Liver (tissue), 3 donors: ENCODE data around the gene RAPGEF2.

Source experiments
- EGR1 ChIP-seq, 2 donors: IDR thresholded peaks; 2 replicates each; pipeline ENCODE4 v1.6.1; 2016 to 2018; ENCODE audit warnings: antibody characterized with exemption in 2 of 2, low read depth in 2 of 2
- RAD21 ChIP-seq, 2 donors: IDR thresholded peaks; 2 replicates each; pipeline ENCODE4 v1.6.1; 2016; ENCODE audit warnings: antibody characterized with exemption in 2 of 2, mild to moderate bottlenecking in 2 of 2
- RXRA ChIP-seq, 2 donors: IDR thresholded peaks; 2 replicates each; pipeline ENCODE4 v1.6.1; 2017 to 2018; ENCODE audit warnings: antibody characterized with exemption in 2 of 2, mild to moderate bottlenecking in 1 of 2
- TAF1 ChIP-seq: conservative IDR thresholded peaks from 2 replicates; pipeline ENCODE4 v1.6.1; 2016; ENCODE audit warnings: antibody characterized with exemption, mild to moderate bottlenecking
- TF ChIP-seq, protein P1 (sequence below): fragments of 150-350 bp; IDR thresholded peaks from 2 replicates; pipeline ENCODE4 v1.5.1; 2017; ENCODE audit warnings: improper control_type of control experiment, low read depth, low read length; ENCODE audit not compliant: missing input control
- TF ChIP-seq, protein P2 (sequence below): IDR thresholded peaks from 2 replicates; pipeline ENCODE4 v1.6.1; 2016; ENCODE audit warnings: antibody characterized with exemption
- donor health status: healthy.
- donor health status: healthy.

DNA sequence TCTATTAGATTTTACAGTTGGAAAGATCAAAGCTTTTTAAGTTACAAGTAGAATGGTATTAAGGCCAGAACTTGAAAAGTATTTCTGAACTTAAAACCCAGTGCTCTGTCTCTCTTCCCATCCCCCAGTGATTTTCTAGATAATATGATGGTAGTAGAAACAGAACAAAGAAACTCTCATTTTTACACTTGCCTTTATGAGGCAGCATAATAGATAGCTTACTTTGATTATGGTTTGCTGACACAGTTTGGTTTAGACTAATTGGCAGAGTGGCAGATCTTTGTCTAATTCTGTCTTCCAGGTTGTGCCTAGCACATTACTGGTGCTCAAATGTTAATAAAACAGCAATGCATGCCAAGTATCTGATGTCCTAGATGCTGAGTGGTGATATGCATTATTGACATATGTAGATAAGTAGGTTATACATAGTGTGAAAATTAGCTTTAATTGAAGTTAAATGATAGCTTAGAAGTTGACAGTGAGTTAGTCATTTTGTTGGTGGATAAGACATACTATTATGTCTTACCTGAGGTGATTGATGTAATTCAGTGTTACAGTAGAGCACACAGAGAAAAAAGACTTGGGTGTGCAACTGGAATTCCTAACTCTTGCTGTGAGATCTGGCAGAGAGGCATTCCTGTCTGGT lies 4.3 kb upstream of the RAPGEF2 start:
- TF ChIP-seq, protein P1, sequence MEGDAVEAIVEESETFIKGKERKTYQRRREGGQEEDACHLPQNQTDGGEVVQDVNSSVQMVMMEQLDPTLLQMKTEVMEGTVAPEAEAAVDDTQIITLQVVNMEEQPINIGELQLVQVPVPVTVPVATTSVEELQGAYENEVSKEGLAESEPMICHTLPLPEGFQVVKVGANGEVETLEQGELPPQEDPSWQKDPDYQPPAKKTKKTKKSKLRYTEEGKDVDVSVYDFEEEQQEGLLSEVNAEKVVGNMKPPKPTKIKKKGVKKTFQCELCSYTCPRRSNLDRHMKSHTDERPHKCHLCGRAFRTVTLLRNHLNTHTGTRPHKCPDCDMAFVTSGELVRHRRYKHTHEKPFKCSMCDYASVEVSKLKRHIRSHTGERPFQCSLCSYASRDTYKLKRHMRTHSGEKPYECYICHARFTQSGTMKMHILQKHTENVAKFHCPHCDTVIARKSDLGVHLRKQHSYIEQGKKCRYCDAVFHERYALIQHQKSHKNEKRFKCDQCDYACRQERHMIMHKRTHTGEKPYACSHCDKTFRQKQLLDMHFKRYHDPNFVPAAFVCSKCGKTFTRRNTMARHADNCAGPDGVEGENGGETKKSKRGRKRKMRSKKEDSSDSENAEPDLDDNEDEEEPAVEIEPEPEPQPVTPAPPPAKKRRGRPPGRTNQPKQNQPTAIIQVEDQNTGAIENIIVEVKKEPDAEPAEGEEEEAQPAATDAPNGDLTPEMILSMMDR = no peak
- no peak for TF ChIP-seq RAD21 (IDR thresholded peaks at IDR 0.05)
- TF ChIP-seq EGR1 (IDR thresholded peaks at IDR 0.05; ENCODE audit: low read depth in 2 of 2) = no peak
- TF ChIP-seq, protein P2, sequence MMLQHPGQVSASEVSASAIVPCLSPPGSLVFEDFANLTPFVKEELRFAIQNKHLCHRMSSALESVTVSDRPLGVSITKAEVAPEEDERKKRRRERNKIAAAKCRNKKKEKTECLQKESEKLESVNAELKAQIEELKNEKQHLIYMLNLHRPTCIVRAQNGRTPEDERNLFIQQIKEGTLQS = no peak
- TF ChIP-seq TAF1 = no peak
- TF ChIP-seq RXRA (IDR thresholded peaks at IDR 0.05) = no peak
